Measurements from ENCODE around the gene C2CD4D.
"Not testable (repeated sequence)": the region's sequence is repeated elsewhere in the genome, so short reads cannot be mapped to it uniquely, and the experiment has no call there.

C2CD4D gene

GRCh38 chr1:151855933-151856332, 16.3 kb upstream of the C2CD4D start (continued):
- TF ChIP-seq, protein P1, sequence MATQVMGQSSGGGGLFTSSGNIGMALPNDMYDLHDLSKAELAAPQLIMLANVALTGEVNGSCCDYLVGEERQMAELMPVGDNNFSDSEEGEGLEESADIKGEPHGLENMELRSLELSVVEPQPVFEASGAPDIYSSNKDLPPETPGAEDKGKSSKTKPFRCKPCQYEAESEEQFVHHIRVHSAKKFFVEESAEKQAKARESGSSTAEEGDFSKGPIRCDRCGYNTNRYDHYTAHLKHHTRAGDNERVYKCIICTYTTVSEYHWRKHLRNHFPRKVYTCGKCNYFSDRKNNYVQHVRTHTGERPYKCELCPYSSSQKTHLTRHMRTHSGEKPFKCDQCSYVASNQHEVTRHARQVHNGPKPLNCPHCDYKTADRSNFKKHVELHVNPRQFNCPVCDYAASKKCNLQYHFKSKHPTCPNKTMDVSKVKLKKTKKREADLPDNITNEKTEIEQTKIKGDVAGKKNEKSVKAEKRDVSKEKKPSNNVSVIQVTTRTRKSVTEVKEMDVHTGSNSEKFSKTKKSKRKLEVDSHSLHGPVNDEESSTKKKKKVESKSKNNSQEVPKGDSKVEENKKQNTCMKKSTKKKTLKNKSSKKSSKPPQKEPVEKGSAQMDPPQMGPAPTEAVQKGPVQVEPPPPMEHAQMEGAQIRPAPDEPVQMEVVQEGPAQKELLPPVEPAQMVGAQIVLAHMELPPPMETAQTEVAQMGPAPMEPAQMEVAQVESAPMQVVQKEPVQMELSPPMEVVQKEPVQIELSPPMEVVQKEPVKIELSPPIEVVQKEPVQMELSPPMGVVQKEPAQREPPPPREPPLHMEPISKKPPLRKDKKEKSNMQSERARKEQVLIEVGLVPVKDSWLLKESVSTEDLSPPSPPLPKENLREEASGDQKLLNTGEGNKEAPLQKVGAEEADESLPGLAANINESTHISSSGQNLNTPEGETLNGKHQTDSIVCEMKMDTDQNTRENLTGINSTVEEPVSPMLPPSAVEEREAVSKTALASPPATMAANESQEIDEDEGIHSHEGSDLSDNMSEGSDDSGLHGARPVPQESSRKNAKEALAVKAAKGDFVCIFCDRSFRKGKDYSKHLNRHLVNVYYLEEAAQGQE (tag by site-specific recombination; IDR thresholded peaks at IDR 0.05), result no peak

DNA sequence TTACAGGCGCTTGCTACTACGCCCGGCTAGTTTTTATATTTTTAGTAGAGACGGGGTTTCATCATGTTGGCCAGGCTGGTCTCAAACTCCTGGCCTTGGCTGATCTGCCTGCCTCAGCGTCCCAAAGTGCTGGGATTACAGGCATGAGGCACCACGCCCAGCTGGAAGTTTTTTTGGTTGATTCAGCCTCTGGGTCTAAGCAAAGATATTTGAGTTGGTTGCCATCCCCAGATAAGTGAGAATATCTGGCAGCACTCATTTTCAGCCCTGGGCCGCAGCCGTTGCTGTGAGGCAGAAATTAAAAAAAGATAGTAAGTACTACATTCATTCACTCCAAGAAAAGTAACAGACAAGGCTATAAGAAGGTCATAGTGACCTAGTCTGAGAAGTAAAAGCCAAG, 15.9 kb upstream of the C2CD4D start:
- H3K4me1 ChIP-seq (ENCODE audit: control insufficient read depth, insufficient read depth, low read length); H3K9me3 ChIP-seq (ENCODE audit: control insufficient read depth, insufficient read depth, low read depth, low read length); H3K27ac ChIP-seq (ENCODE audit: extremely low read depth, low read depth, low read length); H3K36me3 ChIP-seq (ENCODE audit: control insufficient read depth in 2 of 2, insufficient read depth in 1 of 2, low read length in 2 of 2); POLR2A ChIA-PET; H3K4me3 ChIP-seq (ENCODE audit: low read depth, low read length): not testable (repeated sequence)
- CTCF ChIA-PET, result interaction anchor here (0.7 to 1.4 kb wide), 2 partner anchors 19 to 121 kb away, joined by 4 read pairs; no protein-coding TSS in a partner anchor

DNA sequence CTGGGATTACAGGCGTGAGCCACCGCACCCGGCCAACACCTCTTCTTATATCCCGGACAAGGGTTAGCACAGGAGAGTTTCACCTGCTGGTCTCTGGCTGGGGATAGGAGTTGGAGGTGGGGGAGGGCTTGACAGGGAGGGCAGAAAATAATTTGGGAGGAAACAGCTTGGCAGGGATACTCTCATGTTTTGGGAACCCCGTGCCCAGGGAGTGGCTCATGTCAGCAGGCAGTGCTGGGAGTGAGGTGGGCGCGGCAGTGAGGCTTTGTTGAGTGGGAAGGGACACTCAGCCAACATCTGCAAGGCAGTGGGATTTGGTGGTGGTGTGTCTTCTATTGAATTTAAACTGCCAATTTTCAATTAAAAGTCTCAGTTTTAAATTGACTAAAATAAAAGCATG, 15.0 kb upstream of the C2CD4D start:
- Histone ChIP-seq H3K36me3 (ENCODE audit: control insufficient read depth in 2 of 2, insufficient read depth in 1 of 2, low read length in 2 of 2) (no peaks in the 10 kb centered on the region), H3K4me1 (ENCODE audit: control insufficient read depth, insufficient read depth, low read length) (no peaks in the 10 kb centered on the region), H3K27ac (ENCODE audit: extremely low read depth, low read depth, low read length) (no peak overlapping the region), H3K4me3 (ENCODE audit: low read depth, low read length) (no peak overlapping the region), H3K9me3 (ENCODE audit: control insufficient read depth, insufficient read depth, low read depth, low read length) (no peaks in the 10 kb centered on the region)
- TF ChIP-seq ZNF555 (tag by site-specific recombination; conservative IDR thresholded peaks at IDR 0.05), result no peak
- 0 out of 2 replicates have a peak, but pooled peaks have one; percentile 15 for TF ChIP-seq KLF1 (tag by site-specific recombination; IDR thresholded peaks at IDR 0.05)
- ChIA-PET POLR2A (no interaction called here), CTCF (no interaction called here)

GRCh38 chr1:151853411-151853943, 13.9 kb upstream of the C2CD4D start, which contains the start of gene THEM5:
Gene THEM5 (minus strand): TSS chr1:151853712. CDS start chr1:151853565, 147 bp downstream.
- no peak within 1 kb of the TSS for H3K4me3 ChIP-seq (ENCODE audit: low read depth, low read length)
- TF ChIP-seq ZNF654 (tag by site-specific recombination; IDR thresholded peaks at IDR 0.05; ENCODE audit: low read depth) (no peak), KLF7 (tag by site-specific recombination; IDR thresholded peaks at IDR 0.05; ENCODE audit: borderline replicate concordance) (no peak), ZFHX2 (tag by site-specific recombination; conservative IDR thresholded peaks at IDR 0.05) (no peak), ZNF155 (tag by site-specific recombination; IDR thresholded peaks at IDR 0.05) (no peak), TCF7L2 (IDR thresholded peaks at IDR 0.05; ENCODE audit: borderline replicate concordance, low read depth, low read length) (no peak), OVOL3 (tag by site-specific recombination; IDR thresholded peaks at IDR 0.05) (no peak), ZFP37 (tag by site-specific recombination; IDR thresholded peaks at IDR 0.05) (no peak), ZNF426 (tag by site-specific recombination; IDR thresholded peaks at IDR 0.05) (no peak), ZNF23 (tag by site-specific recombination; IDR thresholded peaks at IDR 0.05; ENCODE audit: borderline replicate concordance) (no peak), ZNF341 (tag by site-specific recombination; IDR thresholded peaks at IDR 0.05; ENCODE audit: low read depth) (no peak), ZNF658 (tag by site-specific recombination; IDR thresholded peaks at IDR 0.05) (no peak), ZNF2 (tag by site-specific recombination; IDR thresholded peaks at IDR 0.05) (no peak), ZNF24 (tag by site-specific recombination; IDR thresholded peaks at IDR 0.05) (no peak), SP7 (tag by site-specific recombination; IDR thresholded peaks at IDR 0.05) (no peak)
- TF ChIP-seq, protein P1 (tag by site-specific recombination; IDR thresholded peaks at IDR 0.05), result no peak
- no peaks in the 10 kb centered on the region for H3K4me1 ChIP-seq (ENCODE audit: control insufficient read depth, insufficient read depth, low read length)
- no peaks in the 10 kb centered on the region for H3K36me3 ChIP-seq (ENCODE audit: control insufficient read depth in 2 of 2, insufficient read depth in 1 of 2, low read length in 2 of 2)
- ChIA-PET POLR2A (interaction anchor here (0.7 kb wide), 1 partner anchor 7 kb away, joined by 5 read pairs; no protein-coding TSS in a partner anchor), CTCF (interaction anchor here (0.6 to 1.0 kb wide), 2 partner anchors 17 to 502 kb away, joined by 3 to 5 read pairs; no protein-coding TSS in a partner anchor)
- H3K27ac ChIP-seq (ENCODE audit: extremely low read depth, low read depth, low read length), result no peak within 1 kb of the TSS
- H3K9me3 ChIP-seq (ENCODE audit: control insufficient read depth, insufficient read depth, low read depth, low read length), result no peaks in the 10 kb centered on the region

All from HEK293 (cell line).